B cell (primary cell): ENCODE data around the gene POMT1. TPM values are rescaled to one million over a fixed set of nuclear protein-coding genes. Genes with fewer than 3 reads are reported as not detected.

Experiments used
- ATAC-seq: fragments of 200-7000 bp; cut with Tn5 transposase; one replicate; pipeline ENCODE4 v1.10.0; 2021; ENCODE audit warnings: low read depth, mild to moderate bottlenecking, moderate number of reproducible peaks, moderate library complexity
- CTCF ChIA-PET: fragments of 350-600 bp; sonication (Branson Sonifier 250); formaldehyde crosslinking; loops from one replicate; lab custom pipeline; 2021; ENCODE audit warnings: antibody characterized with exemption, inconsistent platforms; lab: Charles Lee
- POLR2A ChIA-PET: fragments of 350-600 bp; sonication (Branson Sonifier 250); formaldehyde crosslinking; loops from one replicate; lab custom pipeline; 2021; ENCODE audit warnings: antibody characterized with exemption; lab: Charles Lee
- DNase-seq: peaks from one replicate; pipeline ENCODE4 v3.0.0; 2013
- H2AFZ ChIP-seq: 2 replicates; pipeline ENCODE4 v1.6.1; 2012; ENCODE audit warnings: mild to moderate bottlenecking, low read depth, low read length; ENCODE audit not compliant: insufficient read depth, poor library complexity, severe bottlenecking
- H3K27ac ChIP-seq, 2 donors: 1 replicate in 1 of 2; 2 replicates in 1 of 2; pipeline ENCODE4 v1.5.1; 2012 to 2013; ENCODE audit warnings: low read length in 2 of 2, mild to moderate bottlenecking in 2 of 2, moderate library complexity in 1 of 2
- H3K27me3 ChIP-seq, 4 experiments: fragments of 200-600 bp in 1 of 4; sonication (generic) in 1 of 4; replicated peaks in 1 of 4; 1 replicate in 2 of 4; 2 replicates in 2 of 4; pipeline versions ENCODE4 v1.6.1 to v1.7.0; 2013 to 2016; ENCODE audit warnings: low read length in 3 of 4, mild to moderate bottlenecking in 2 of 4, mixed read lengths in 1 of 4, moderate library complexity in 1 of 4; ENCODE audit not compliant: insufficient read depth in 4 of 4, control insufficient read depth in 3 of 4; ENCODE audit errors: control extremely low read depth in 1 of 4
- H3K36me3 ChIP-seq, 2 experiments: replicated peaks in 1 of 2; 1 replicate in 1 of 2; 2 replicates in 1 of 2; pipeline versions ENCODE4 v1.6.1 to v1.7.1; 2013; ENCODE audit warnings: low read length in 1 of 2; ENCODE audit not compliant: insufficient read depth in 2 of 2, control insufficient read depth in 1 of 2; ENCODE audit errors: control extremely low read depth in 1 of 2, extremely low read depth in 1 of 2
- H3K4me1 ChIP-seq, 2 donors: fragments of 200-600 bp in 1 of 2; sonication (generic) in 1 of 2; 1 replicate in 1 of 2; 2 replicates in 1 of 2; pipeline versions ENCODE4 v1.5.1 to v1.6.1; 2013 to 2017; ENCODE audit warnings: low read length in 2 of 2; ENCODE audit not compliant: control insufficient read depth in 2 of 2, insufficient read depth in 2 of 2
- H3K4me2 ChIP-seq: replicated peaks from 2 replicates; pipeline ENCODE3; 2012; ENCODE audit warnings: mild to moderate bottlenecking, low read depth, low read length; ENCODE audit not compliant: poor library complexity, severe bottlenecking
- H3K4me3 ChIP-seq, 5 experiments: fragments of 200-600 bp in 1 of 5; sonication (generic) in 1 of 5; 1 replicate in 3 of 5; 2 replicates in 2 of 5; pipeline versions ENCODE4 v1.5.1 to v1.7.0; 2011 to 2016; ENCODE audit warnings: low read length in 4 of 5, mild to moderate bottlenecking in 4 of 5, low read depth in 2 of 5, control low read depth in 1 of 5, moderate library complexity in 1 of 5; ENCODE audit not compliant: insufficient read depth in 1 of 5; ENCODE audit errors: control extremely low read depth in 1 of 5, extremely low read depth in 1 of 5
- H3K79me2 ChIP-seq: fragments of 200-600 bp; sonication (generic); one replicate; pipeline ENCODE4 v1.6.0; 2016; ENCODE audit warnings: low read length; ENCODE audit not compliant: control insufficient read depth, insufficient read depth
- H3K9ac ChIP-seq: fragments of 200-600 bp; sonication (generic); 2 replicates; pipeline ENCODE4 v1.6.1; 2017; ENCODE audit warnings: mild to moderate bottlenecking, low read length, moderate library complexity
- H3K9me3 ChIP-seq, 3 donors: one replicate each; pipeline versions ENCODE4 v1.6.1 to v1.7.1; 2013; ENCODE audit warnings: low read length in 2 of 3; ENCODE audit not compliant: control insufficient read depth in 2 of 3, insufficient read depth in 1 of 3; ENCODE audit errors: control extremely low read depth in 1 of 3
- H4K20me1 ChIP-seq: 2 replicates; pipeline ENCODE4 v1.6.0; 2012; ENCODE audit warnings: mild to moderate bottlenecking, low read length; ENCODE audit not compliant: insufficient read depth, control insufficient read depth, poor library complexity, severe bottlenecking
- H3K27ac Mint-ChIP-seq: one replicate; pipeline ENCODE4 v1.8.0; 2021; ENCODE audit warnings: mixed read lengths
- H3K27me3 Mint-ChIP-seq: one replicate; pipeline ENCODE4 v1.8.0; 2021; ENCODE audit warnings: mixed read lengths
- H3K4me1 Mint-ChIP-seq: one replicate; pipeline ENCODE4 v1.8.0; 2021; ENCODE audit warnings: mixed read lengths
- H3K4me3 Mint-ChIP-seq: one replicate; pipeline ENCODE4 v1.8.0; 2021; ENCODE audit warnings: mixed read lengths
- H3K9me3 Mint-ChIP-seq: one replicate; pipeline ENCODE4 v1.8.0; 2022; ENCODE audit warnings: mixed read lengths; ENCODE audit not compliant: insufficient read depth
- CTCF ChIP-seq: fragments of 200-600 bp; IDR thresholded peaks from one replicate; pipeline ENCODE4 v1.8.0; 2022; ENCODE audit warnings: antibody characterized with exemption, mild to moderate bottlenecking
- EZH2 ChIP-seq: IDR thresholded peaks from 2 replicates; pipeline ENCODE4 v1.6.1; 2012; ENCODE audit warnings: borderline replicate concordance, low read depth, mild to moderate bottlenecking, moderate library complexity, low read length; ENCODE audit not compliant: insufficient read depth, poor library complexity, severe bottlenecking
- WGBS: methylation state at CpG from one replicate; pipeline ENCODE4 v1.1.5; 2013; ENCODE audit warnings: missing lambda C conversion rate; ENCODE audit not compliant: insufficient coverage; 5-methylcytosine and 5-hydroxymethylcytosine counted together
- intact Hi-C: fragments of 100-400 bp; cut with micrococcal nuclease; formaldehyde crosslinking; loops from one replicate; pipeline ENCODE4 v1.10.0; 2022
- polyA plus RNA-seq: library from polyadenylated mRNA; depleted of rRNA; stranded (reverse); fragments of >200 nt; gene quantifications from 2 replicates; pipeline ENCODE4 v1.2.3, GENCODE V29; 2012
- total RNA-seq, 2 donors: library from RNA; stranded (reverse); fragments of 120-200 nt in 1 of 2; gene quantifications; 1 replicate in 1 of 2; 2 replicates in 1 of 2; pipeline versions ENCODE4 v1.2.3 to v1.2.4, GENCODE V29; 2013 to 2022

The POMT1 gene
- total and polyA plus RNA-seq, 2 donors (not counting 1 experiment from before 2014, with no cell fraction given): 41.9 to 42.0 TPM

GRCh38 chr9:131539223-131539923 is 36.7 kb downstream of the POMT1 start:
- Histone ChIP-seq H3K79me2 (no peaks in the 10 kb centered on the region), H3K4me3 (no peak overlapping the region), H4K20me1 (no peaks in the 10 kb centered on the region), H3K27me3 (peaks cover 0 to under 1% (median 0%) of the 10 kb centered on the region in 4 experiments), H2AFZ (no peak overlapping the region), H3K36me3 (no peaks in the 10 kb centered on the region), H3K9me3 (peaks cover 2 to 26% (median 19%) of the 10 kb centered on the region in 3 donors), H3K4me1 (peaks cover 9 to 12% of the 10 kb centered on the region in 2 donors), H3K9ac (no peak overlapping the region), H3K4me2 (no peak overlapping the region), H3K27ac (no peak overlapping the region)
- ATAC-seq (no peak), DNase-seq (no peak)
- TF ChIP-seq CTCF (no peak), EZH2 (no peak)
- intact Hi-C loops: no loop called here
- Mint-ChIP-seq H3K27me3 (peaks cover 3% of the 10 kb centered on the region), H3K4me1 (peaks cover 11% of the 10 kb centered on the region), H3K4me3 (no peak overlapping the region), H3K27ac (no peak overlapping the region), H3K9me3 (peaks cover 2% of the 10 kb centered on the region)
- 69% methylated on average over 6 of the region's 7 CpGs for WGBS
- POLR2A ChIA-PET: no interaction called here
- CTCF ChIA-PET: interaction anchor here (0.6 kb wide), 1 partner anchor 170 kb away, joined by 3 read pairs; no protein-coding TSS in a partner anchor

GRCh38 chr9:131543141-131543540 is 40.4 kb downstream of the POMT1 start:
- peaks cover 3% of the 10 kb centered on the region for H3K9me3 Mint-ChIP-seq
- intact Hi-C loops: no loop called here
- Histone ChIP-seq H3K4me3 (no peak overlapping the region), H3K27ac (no peak overlapping the region), H3K4me1 (peaks cover 15 to 16% of the 10 kb centered on the region in 2 donors), H3K79me2 (no peaks in the 10 kb centered on the region), H3K9ac (no peak overlapping the region), H2AFZ (no peak overlapping the region), H3K4me2 (no peak overlapping the region), H3K27me3 (peaks cover 0 to 33% (median 13%) of the 10 kb centered on the region in 4 experiments), H4K20me1 (no peaks in the 10 kb centered on the region), H3K9me3 (peaks cover 2 to 46% (median 23%) of the 10 kb centered on the region in 3 donors), H3K36me3 (no peaks in the 10 kb centered on the region)
- no peak overlapping the region for H3K27ac Mint-ChIP-seq
- H3K4me1 Mint-ChIP-seq: peaks cover 11% of the 10 kb centered on the region
- peaks cover 22% of the 10 kb centered on the region for H3K27me3 Mint-ChIP-seq
- DNase-seq: no peak
- TF ChIP-seq EZH2 (no peak), CTCF (no peak)
- no CpG with 5 or more reads among the region's 6 CpGs for WGBS
- POLR2A ChIA-PET: no interaction called here
- no peak overlapping the region for H3K4me3 Mint-ChIP-seq
- ATAC-seq: no peak
- CTCF ChIA-PET: no interaction called here
